ENCODE data around the gene AKT1S1. TPM values are rescaled to one million over a fixed set of nuclear protein-coding genes. Genes with fewer than 3 reads are reported as not detected.

AKT1S1 gene
- total RNA-seq, 4 donors from 2014 or later, result 16.2 to 31.0 (median 20.4) TPM

- DNase-seq, result no peak
- H3K4me3 ChIP-seq, result no peak overlapping the region
- WGBS, 2 donors, result 78 to 85% methylated on average over 3 of the region's 3 CpGs
- H3K9me3 ChIP-seq, result no peaks in the 10 kb centered on the region
- peaks cover 0 to 4% (median 3%) of the 10 kb centered on the region in 3 donors for H3K4me1 ChIP-seq
- intact Hi-C loops (cut with DNase I), result no loop called here
- H3K27me3 ChIP-seq, result no peaks in the 10 kb centered on the region
- peaks cover 4 to 27% (median 6%) of the 10 kb centered on the region in 3 donors for H3K36me3 ChIP-seq
- H3K27ac ChIP-seq, result no peak overlapping the region
- TF ChIP-seq CTCF (IDR thresholded peaks at IDR 0.05) (no peak), POLR2A (IDR thresholded peaks at IDR 0.05) (no peak)
Observed at GRCh38 chr19:49843265-49843664, 33.9 kb downstream of the AKT1S1 start.

GRCh38 chr19:49840736-49841249 lies 36.4 kb downstream of the AKT1S1 start:
- Histone ChIP-seq H3K27ac (no peak overlapping the region), H3K27me3 (no peaks in the 10 kb centered on the region), H3K4me3 (no peak overlapping the region), H3K9me3 (no peaks in the 10 kb centered on the region), H3K36me3 (peaks cover 11 to 52% (median 16%) of the 10 kb centered on the region in 3 donors), H3K4me1 (no peaks in the 10 kb centered on the region)
- WGBS, 2 donors, result 92 to 94% methylated on average over 17 of the region's 17 CpGs
- intact Hi-C loops (cut with DNase I), result no loop called here
- no peak for TF ChIP-seq POLR2A (IDR thresholded peaks at IDR 0.05)
- no peak for TF ChIP-seq CTCF (IDR thresholded peaks at IDR 0.05)
- no peak for DNase-seq

- intact Hi-C loops (cut with DNase I), result no loop called here
- WGBS, 2 donors, result 86 to 91% methylated on average over 8 to 11 of the region's 11 CpGs
Observed at GRCh38 chr19:49840321-49840720, 36.8 kb downstream of the AKT1S1 start.

GRCh38 chr19:49839713-49840112 lies 37.4 kb downstream of the AKT1S1 start:
- H3K27ac ChIP-seq, result no peak overlapping the region

More at GRCh38 chr19:49840321-49840720, 36.8 kb downstream of the AKT1S1 start:
- Histone ChIP-seq H3K9me3 (no peaks in the 10 kb centered on the region), H3K4me1 (no peaks in the 10 kb centered on the region), H3K36me3 (peaks cover 16 to 56% (median 21%) of the 10 kb centered on the region in 3 donors), H3K4me3 (no peak overlapping the region), H3K27me3 (no peaks in the 10 kb centered on the region), H3K27ac (no peak overlapping the region)
- no peak for DNase-seq
- TF ChIP-seq POLR2A (IDR thresholded peaks at IDR 0.05) (no peak), CTCF (IDR thresholded peaks at IDR 0.05) (no peak)

More at GRCh38 chr19:49839713-49840112, 37.4 kb downstream of the AKT1S1 start:
- Histone ChIP-seq H3K4me1 (no peaks in the 10 kb centered on the region), H3K9me3 (no peaks in the 10 kb centered on the region), H3K4me3 (no peak overlapping the region), H3K36me3 (peaks cover 16 to 62% (median 27%) of the 10 kb centered on the region in 3 donors), H3K27me3 (no peaks in the 10 kb centered on the region)
- intact Hi-C loops (cut with DNase I), result no loop called here
- no peak for DNase-seq
- 94 to 97% methylated on average over 10 to 11 of the region's 11 CpGs for WGBS, 2 donors
- TF ChIP-seq POLR2A (IDR thresholded peaks at IDR 0.05), result no peak
- TF ChIP-seq CTCF (IDR thresholded peaks at IDR 0.05), result no peak
